GM12891 (cell line): Measurements from ENCODE around the gene XBP1.

ENCODE experiments used
- POLR2A ChIP-seq: IDR thresholded peaks from 2 replicates; pipeline ENCODE4 v1.6.1; 2011; ENCODE audit warnings: low read depth, low read length, control low read depth
- POLR2AphosphoS5 ChIP-seq: IDR thresholded peaks from 2 replicates; pipeline ENCODE4 v1.6.1; 2011; ENCODE audit warnings: low read depth, low read length, control low read depth
- TAF1 ChIP-seq: IDR thresholded peaks from 2 replicates; pipeline ENCODE4 v1.6.1; 2011; ENCODE audit warnings: low read depth, low read length, control low read depth

GRCh38 chr22:28829358-28830181 lies 29.2 kb upstream of the XBP1 start:
- TF ChIP-seq TAF1, result no peak
- no peak for TF ChIP-seq POLR2A
- no peak for TF ChIP-seq POLR2AphosphoS5
